Adipose tissue (tissue), 3 donors: ENCODE data around the gene PCNA. TPM values are rescaled to one million over a fixed set of nuclear protein-coding genes. Genes with fewer than 3 reads are reported as not detected.
"Not testable (repeated sequence)": the region's sequence is repeated elsewhere in the genome, so short reads cannot be mapped to it uniquely, and the experiment has no call there.

Experiments used
- H3K27ac ChIP-seq: one replicate; pipeline ENCODE4 v1.5.1; 2013; ENCODE audit warnings: low read depth, low read length
- WGBS, 3 donors: extraction: QIAGEN DNeasy Blood & Tissue Kit; methylation state at CpG; one replicate each; pipeline ENCODE4 v1.1.7; 2013; 5-methylcytosine and 5-hydroxymethylcytosine counted together
- polyA plus RNA-seq, 3 donors: library from polyadenylated mRNA; stranded (reverse); fragments of 200-250 nt; gene quantifications; one replicate each; pipeline ENCODE4 v1.2.3, GENCODE V29; 2013
- donor health status: healthy with polysubstance abuse.
- donor health status: Bipolar disorder and iron deficiency.
- donor health status: healthy.

PCNA gene
- polyA plus RNA-seq, 3 donors, result 23.9 to 42.5 (median 28.3) TPM

DNA sequence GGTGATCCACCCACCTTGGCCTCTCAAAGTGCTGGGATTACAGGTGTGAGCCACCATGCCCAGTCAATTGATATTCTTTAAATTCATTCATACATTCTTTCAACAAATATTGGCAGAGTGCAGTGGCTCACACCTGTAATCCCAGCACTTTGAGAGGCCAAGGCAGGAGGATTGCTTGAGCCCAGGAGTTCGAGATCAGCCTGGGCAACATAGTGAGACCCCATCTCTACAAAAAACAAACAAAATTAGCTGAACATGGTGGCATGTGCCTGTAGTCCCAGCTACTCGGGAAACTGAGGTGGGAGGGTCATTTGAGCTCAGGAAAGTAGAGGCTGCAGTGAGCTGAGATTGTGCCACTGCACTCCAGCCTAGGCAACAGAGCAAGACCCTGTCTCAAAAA lies 42.8 kb downstream of the PCNA start:
- H3K27ac ChIP-seq, result not testable (repeated sequence)
- 74 to 95% (median 94%) methylated on average over 2 of the region's 2 CpGs for WGBS, 3 donors

DNA sequence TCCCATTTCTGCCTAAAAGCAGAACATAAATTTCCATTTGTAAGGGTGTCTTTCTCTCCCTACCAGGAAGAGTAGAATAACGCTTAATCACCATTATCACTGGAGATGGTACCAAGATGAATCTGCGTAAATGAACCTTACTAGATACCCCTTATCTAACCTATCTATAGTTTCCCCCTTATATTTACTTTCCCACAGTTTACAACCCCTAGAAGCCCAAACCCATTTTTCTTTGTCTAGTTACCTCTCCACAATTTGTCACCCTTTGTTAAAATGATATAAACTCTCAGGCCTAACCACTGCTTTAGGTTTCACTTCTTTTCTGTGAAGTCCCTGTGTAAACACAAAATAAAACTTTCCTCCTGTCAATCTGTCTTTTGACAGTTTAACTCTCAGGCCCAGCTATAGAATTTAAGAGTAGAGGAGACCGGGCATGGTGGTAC lies 45.5 kb downstream of the PCNA start:
- 84 to 95% (median 86%) methylated on average over 3 of the region's 3 CpGs for WGBS, 3 donors
- H3K27ac ChIP-seq, result no peak overlapping the region

DNA sequence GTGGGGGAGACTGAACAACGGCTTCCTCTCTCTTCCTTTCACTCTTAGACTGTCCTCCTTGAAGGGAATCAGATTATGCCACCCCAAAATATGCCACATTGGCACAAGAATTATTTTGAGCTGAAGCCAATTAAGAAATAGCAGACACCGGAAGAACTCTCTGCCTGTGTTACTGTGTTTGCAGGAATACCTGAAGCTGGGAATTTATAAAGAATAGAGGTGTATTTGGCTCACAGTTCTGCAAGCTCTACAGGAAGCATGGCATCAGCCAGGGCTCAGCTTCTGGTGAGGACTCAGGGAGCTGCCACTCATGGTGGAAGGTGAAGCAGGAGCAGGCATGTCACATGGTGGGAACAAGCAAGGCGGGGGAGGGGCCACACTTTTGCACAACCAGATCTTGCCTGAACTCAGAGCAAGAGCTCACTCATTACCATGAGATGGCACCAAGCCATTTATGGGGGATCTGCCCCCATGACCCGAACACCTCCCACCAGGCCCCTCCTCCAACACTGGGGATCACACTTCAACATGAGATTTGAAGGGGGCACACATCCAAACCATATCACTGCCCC lies 46.0 kb downstream of the PCNA start:
- WGBS, 3 donors, result 57 to 80% (median 58%) methylated on average over 4 of the region's 4 CpGs

DNA sequence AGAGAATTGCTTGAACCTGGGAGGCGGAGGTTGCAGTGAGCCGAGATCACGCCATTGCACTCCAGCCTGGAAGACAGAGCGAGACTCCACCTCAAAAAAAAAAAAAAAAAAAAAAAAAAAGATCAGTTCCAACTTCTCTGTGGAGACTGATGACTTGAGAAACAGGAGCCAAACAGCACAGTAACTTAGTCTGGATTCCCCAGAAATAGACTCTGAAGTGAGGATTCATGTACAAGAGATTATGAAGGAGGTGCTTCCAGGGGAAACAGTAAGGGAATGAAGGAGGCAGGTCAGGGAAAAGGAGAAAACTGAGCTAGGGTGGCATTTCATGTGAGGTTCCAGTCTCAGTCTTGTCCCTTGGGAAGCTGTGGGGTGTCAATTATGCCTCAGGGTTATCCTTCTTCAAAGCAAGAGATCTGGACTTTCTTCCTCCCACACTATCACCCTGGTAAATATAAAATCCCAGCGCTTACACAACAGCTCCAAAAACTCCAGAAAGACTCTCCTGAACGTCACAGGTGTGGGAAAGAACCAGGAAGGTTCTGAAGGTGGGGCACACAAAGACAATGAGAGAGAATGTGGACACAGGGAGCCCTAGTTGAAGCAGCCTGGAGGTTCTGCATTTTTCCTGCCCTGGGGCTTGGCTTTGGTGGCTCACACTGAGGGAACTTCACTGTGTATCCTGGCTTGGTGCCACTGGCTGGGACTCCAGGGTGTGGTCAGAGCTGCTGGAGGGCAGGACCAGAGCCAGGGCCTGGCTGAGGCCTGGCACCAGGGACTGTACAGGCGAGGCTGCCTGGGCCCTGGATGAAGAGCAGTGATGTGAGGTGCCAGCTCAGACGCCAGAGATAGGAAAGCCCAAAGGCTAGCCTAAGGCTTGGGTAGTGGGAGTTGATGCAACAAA lies 46.8 kb downstream of the PCNA start:
- WGBS, 3 donors, result 58 to 62% (median 62%) methylated on average over 8 of the region's 8 CpGs
- H3K27ac ChIP-seq, result no peak overlapping the region

More for the DNA sequence above, 46.0 kb downstream of the PCNA start:
- no peak overlapping the region for H3K27ac ChIP-seq

DNA sequence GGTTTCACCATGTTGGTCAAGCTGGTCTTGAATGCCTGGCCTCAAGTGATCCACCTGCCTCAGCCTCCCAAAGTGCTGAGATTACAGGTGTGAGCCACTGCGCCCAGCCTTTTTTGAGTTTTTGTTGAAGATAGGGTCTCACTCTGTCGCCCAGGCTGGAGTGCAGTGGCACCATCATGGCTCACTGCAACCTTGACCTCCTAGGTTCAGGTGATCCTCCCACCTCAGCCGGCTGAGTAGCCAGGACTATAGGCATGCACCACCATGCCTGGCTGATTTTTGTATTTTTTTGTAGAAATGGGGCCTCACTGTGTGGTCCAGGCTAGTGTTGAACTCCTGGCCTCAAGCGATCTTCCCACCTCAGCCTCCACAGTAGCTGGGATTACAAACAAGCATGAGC lies 47.8 kb downstream of the PCNA start:
- WGBS, 3 donors, result 97 to 98% (median 98%) methylated on average over 4 of the region's 4 CpGs
- not testable (repeated sequence) for H3K27ac ChIP-seq

DNA sequence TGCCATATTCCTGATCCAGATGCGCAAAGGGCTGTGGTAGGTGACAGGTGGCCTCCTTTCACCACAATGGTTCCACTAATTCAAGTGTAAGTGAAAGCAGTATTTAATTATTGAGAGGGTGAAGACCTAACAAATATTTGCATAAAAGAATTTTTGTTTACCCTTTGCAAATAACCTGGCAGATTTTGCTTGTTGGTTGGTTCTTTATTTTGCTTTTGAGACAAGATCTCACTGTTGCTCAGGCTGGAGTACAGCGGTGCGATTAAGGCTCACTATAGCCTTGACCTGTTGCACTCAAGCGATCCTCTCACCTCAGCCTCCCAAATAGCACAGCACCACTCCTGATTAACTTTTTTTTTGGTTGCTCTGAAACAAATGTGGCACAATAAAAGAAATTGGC lies 49.2 kb downstream of the PCNA start:
- H3K27ac ChIP-seq, result no peak overlapping the region
- 89 to 98% (median 95%) methylated on average over 4 of the region's 4 CpGs for WGBS, 3 donors

DNA sequence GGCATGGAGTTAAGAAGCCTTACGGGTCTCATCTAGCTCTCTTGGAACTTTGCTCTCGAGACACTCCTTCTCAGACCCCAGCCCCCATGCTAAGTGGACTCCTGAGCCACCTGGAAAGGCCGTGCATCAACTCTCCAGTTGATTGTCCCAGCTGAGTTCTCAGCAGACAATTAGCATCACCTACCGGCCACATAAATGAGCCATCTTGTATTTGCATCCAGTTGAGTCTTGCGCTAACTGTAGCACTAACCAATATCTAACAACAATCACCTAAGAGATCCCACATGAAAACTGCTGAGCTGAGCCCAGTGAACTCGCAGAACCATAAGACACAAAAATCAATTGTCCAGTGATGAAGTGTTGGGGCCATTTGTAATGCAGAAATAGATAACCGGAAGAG lies 49.7 kb downstream of the PCNA start:
- H3K27ac ChIP-seq, result no peak overlapping the region
- 94 to 95% (median 94%) methylated on average over 7 of the region's 7 CpGs for WGBS, 3 donors

DNA sequence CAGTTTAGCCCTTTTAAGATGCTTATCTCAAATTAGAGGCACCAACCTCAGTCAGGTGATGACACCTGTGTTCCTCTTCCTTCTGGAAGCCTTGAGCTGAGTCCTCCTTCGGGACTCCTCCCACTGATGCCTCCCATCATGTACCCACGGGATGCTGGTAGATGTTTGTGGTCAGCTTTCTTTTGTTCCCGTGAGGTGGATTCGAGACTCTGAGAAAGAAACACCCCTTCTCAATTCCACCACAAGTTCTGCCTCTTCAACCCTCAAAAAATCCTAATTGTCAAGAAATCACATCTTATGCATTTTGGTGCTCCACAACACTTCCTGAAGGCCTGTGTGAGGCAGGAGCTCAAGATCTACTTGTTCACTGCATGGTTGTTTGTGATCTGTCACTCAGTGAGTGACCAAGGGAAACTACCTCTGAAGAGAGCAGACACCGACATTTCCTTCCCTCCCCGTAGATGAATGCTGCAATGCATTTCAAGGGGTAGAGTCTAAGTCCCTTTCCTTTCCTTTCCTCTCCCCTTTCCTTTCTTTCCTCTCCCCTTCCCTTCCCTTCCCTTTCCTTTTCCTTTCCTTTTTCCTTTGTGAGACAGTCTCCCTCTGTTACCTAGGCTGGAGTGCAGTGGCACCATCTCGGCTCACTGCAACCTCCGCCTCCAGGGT lies 50.5 kb downstream of the PCNA start:
- 81 to 85% (median 82%) methylated on average over 8 of the region's 8 CpGs for WGBS, 3 donors

DNA sequence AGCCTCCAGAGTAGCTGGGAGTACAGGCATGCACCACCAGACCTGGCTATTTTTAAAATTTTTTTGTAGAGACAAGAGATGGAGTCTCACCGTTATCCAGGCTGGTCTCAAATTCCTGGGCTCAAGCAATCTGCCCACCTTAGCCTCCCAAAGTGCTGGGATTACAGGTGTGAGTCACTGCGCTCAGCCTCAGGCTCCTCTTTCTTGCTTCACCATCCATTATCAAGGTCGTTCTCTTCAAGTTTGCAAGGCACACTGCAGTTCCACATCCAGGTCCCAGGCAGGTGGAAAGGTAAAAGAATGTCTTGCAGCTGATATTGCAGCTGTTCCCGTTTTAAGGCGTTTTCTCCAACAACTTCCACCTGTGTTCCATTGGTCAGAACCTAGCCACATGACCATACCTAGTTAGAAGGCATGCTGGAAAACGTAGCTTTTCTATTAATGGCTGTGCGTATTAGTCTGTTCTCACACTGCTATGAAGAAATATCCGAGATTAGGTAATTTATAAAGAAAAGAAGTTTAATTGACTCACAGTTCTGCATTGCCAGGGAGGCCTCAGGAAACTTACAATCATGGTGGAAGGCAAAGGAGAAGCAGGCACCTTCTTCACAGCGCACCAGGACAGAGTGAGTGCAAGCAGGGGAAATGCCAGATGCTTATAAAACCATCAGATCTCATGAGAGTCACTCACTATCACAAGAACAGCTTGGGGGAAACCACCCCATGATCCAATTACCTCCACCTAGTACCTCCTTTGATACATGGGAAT lies 51.7 kb downstream of the PCNA start:
- H3K27ac ChIP-seq, result no peak overlapping the region
- 85 to 90% (median 89%) methylated on average over 8 to 9 of the region's 9 CpGs for WGBS, 3 donors

More for the DNA sequence above, 50.5 kb downstream of the PCNA start:
- no peak overlapping the region for H3K27ac ChIP-seq

DNA sequence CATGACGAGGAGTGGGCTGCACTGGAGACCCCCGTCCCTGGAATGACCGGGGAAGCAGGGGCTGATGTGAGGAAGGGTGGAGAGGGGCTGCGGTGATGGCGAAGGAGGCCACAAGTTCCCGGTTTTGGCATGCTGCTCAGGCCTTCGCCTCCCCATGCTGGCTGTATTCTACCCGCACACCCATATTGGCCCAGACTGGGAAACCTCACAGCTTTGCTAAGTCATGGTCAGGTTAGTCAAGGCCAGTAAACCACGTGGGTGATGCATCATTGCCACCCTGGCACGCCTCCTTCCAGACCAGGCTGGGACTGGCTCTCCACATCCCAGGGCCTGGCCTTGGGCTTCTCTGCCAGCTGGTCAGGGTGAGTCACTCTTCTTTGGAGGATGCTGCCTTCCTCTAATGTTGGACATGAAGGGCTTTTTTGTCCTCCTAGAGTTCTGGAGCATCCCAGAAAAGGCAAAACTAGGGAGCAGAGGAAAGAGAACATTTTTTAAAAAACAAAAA lies 53.8 kb downstream of the PCNA start:
- 70 to 77% (median 74%) methylated on average over 10 of the region's 10 CpGs for WGBS, 3 donors

DNA sequence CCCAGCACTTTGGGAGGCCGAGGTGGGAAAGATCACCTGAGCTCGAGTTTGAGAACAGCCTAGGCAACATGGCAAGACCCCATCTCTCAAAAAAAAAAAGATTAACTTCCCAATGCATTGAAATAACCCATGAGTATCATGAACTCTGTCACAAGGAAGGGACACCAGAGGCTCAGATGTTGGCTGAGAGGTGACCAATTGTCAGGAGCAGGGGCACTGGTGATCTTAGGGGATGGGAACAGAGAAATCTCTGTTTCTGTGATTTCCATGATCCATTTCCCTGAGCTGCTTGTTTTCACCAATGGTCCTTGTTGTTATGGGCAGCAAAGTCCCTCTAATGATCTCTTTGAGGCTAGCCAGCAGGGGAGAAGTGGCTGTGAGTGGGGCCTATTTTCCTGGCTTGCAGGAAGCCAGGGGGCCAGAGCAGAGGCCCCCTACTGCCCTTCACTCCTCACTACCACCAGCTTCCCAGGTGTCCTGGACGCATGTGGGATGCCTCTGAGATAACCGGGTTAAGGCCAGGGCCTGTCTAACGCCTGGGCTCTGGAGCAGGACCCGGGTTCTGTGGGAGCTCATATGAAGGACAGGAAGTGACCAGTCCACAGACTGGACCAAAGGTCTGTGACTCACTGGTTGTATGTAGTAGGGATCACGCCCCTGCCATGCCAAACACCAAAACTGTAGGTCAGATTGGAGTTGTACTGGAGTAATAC lies 54.4 kb downstream of the PCNA start:
- no peak overlapping the region for H3K27ac ChIP-seq
- WGBS, 3 donors, result 89 to 92% (median 90%) methylated on average over 7 of the region's 7 CpGs

More for the DNA sequence above, 53.8 kb downstream of the PCNA start:
- H3K27ac ChIP-seq, result no peak overlapping the region

Other genes with a start within 250 kb of the PCNA start
- gene SLC23A2, start 118.4 kb downstream of the PCNA start, polyA plus RNA-seq, result 1 to 10 TPM; 3.6 to 6.1 (median 4.0) TPM
- gene TMEM230, start 6.9 kb downstream of the PCNA start, polyA plus RNA-seq, result 100 to 1,000 TPM in 2 of 3 donors, 10 to 100 TPM in 1; 58.6 to 223 (median 154) TPM
- gene CDS2, start 7.0 kb upstream of the PCNA start, polyA plus RNA-seq, result 10 to 100 TPM in 2 of 3 donors, 1 to 10 TPM in 1; 7.1 to 14.8 (median 10.7) TPM
- gene PROKR2, start 197.0 kb upstream of the PCNA start, polyA plus RNA-seq, result not detected